H1 (cell line): ENCODE data around the gene FBXO46. TPM values are rescaled to one million over a fixed set of nuclear protein-coding genes. Genes with fewer than 3 reads are reported as not detected.

ENCODE experiments used
- CTCF ChIP-seq, 3 experiments: IDR thresholded peaks; 1 replicate in 2 of 3; 2 replicates in 1 of 3; pipeline versions ENCODE4 v1.5.1 to v1.6.1; 2011; ENCODE audit warnings: low read length in 3 of 3, mild to moderate bottlenecking in 3 of 3, inconsistent platforms in 2 of 3, low read depth in 1 of 3, moderate library complexity in 1 of 3; ENCODE audit not compliant: insufficient read depth in 1 of 3; ENCODE audit errors: control extremely low read depth in 1 of 3
- FOSL1 ChIP-seq: IDR thresholded peaks from 2 replicates; pipeline ENCODE4 v1.6.1; 2011; ENCODE audit warnings: mild to moderate bottlenecking, low read depth, low read length, moderate library complexity; ENCODE audit not compliant: insufficient read depth
- polyA plus RNA-seq, 7 experiments: library from polyadenylated mRNA; depleted of rRNA in 3 of 7; stranded (reverse) in 5 of 7; unstranded in 2 of 7; fragments of >200 nt in 5 of 7; fragments of 200-250 nt in 2 of 7; gene quantifications; 1 replicate in 5 of 7; 2 replicates in 1 of 7; 4 replicates in 1 of 7; pipeline versions ENCODE4 v1.2.1 to v1.2.3, GENCODE V29; 2011 to 2013; ENCODE audit warnings: missing spikeins in 2 of 7, mixed read lengths in 2 of 7
- total RNA-seq: library from RNA; stranded (reverse); fragmentation: NEBNext Ultra II Directional; extraction: Animal tissue kit (Norgen Biotek cat#: 25700); gene quantifications from 2 replicates; pipeline ENCODE4 v1.2.1, GENCODE V29; 2021

FBXO46 gene
- total and polyA plus RNA-seq, 2 of the 8 experiments (the other 6 are each of a cell fraction or from before 2014, with no cell fraction given) = 11.2 to 38.9 TPM

- no peak for TF ChIP-seq CTCF (IDR thresholded peaks at IDR 0.05; ENCODE audit: control extremely low read depth in 1 of 3, insufficient read depth in 1 of 3, low read depth in 1 of 3, low read length in 3 of 3)
- TF ChIP-seq FOSL1 = no peak
- TF ChIP-seq, all 59 proteins: peak for 0
Measured at GRCh38 chr19:45777395-45777961, 46.8 kb upstream of the FBXO46 start (continued).
